ENCODE results near the gene PRDX2. TPM values are rescaled to one million over a fixed set of nuclear protein-coding genes. Genes with fewer than 3 reads are reported as not detected.
A peak's percentile ranks its signal among the peaks of the same experiment; 100 is the strongest.
"Not testable (repeated sequence)": the region's sequence is repeated elsewhere in the genome, so short reads cannot be mapped to it uniquely, and the experiment has no call there.

The PRDX2 gene
- total RNA-seq, 4 donors from 2014 or later: 129 to 182 (median 163) TPM

DNA sequence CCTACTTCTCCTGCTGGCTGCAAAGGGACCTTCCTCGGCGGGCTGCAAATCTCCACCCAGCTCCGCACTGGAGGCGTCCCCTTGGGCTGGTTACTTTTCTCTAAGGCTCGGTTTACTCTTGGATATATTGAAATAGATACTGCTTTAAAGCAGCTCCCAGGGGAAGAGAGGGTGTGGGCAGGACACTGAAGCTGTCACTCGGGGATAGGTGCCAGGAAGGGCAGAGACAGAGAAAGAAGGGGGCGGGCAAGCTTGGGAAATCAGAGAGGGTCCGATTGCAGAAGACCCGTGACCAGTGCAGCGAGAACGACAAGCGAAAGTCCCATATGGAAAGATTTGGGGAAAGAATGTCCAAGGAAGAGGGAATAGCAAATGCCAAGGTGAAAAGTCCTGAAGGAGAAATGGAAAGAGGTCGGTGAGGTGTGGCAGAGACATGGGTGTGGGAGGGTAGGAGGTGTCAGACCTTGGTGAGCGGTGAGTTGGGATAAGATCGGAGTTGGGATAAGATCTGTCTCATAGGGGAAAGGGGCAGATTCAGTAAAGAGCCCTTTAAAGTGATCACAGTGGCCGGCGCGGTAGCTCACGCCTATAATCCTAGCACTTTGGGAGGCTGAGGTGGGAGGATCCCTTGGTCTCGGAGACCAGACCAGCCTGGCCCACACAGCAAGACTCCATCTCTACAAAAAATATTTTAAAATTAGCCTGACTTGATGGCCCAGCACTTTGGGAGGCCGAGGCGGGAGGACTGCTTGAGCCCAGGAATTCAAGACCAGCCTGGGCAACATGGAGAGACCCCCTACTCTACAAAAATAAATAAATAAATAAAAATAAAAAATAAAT is 887 bp upstream of the PRDX2 start:
- Histone ChIP-seq H3K4me3 (peak overlapping the region; percentile 64 to 82 (median 78)), H3K27ac (peak overlapping the region in 2 of 4 donors; percentile 81 to 88), H3K9me3 (no peaks in the 10 kb centered on the region), H3K36me3 (peaks cover 0 to 27% (median 0%) of the 10 kb centered on the region in 3 donors), H3K27me3 (no peaks in the 10 kb centered on the region), H3K4me1 (peaks cover 0 to 38% (median 16%) of the 10 kb centered on the region in 4 donors)
- TF ChIP-seq POLR2A (IDR thresholded peaks at IDR 0.05): no peak
- TF ChIP-seq EP300 (IDR thresholded peaks at IDR 0.05): no peak
- TF ChIP-seq, protein P1, sequence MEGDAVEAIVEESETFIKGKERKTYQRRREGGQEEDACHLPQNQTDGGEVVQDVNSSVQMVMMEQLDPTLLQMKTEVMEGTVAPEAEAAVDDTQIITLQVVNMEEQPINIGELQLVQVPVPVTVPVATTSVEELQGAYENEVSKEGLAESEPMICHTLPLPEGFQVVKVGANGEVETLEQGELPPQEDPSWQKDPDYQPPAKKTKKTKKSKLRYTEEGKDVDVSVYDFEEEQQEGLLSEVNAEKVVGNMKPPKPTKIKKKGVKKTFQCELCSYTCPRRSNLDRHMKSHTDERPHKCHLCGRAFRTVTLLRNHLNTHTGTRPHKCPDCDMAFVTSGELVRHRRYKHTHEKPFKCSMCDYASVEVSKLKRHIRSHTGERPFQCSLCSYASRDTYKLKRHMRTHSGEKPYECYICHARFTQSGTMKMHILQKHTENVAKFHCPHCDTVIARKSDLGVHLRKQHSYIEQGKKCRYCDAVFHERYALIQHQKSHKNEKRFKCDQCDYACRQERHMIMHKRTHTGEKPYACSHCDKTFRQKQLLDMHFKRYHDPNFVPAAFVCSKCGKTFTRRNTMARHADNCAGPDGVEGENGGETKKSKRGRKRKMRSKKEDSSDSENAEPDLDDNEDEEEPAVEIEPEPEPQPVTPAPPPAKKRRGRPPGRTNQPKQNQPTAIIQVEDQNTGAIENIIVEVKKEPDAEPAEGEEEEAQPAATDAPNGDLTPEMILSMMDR (IDR thresholded peaks at IDR 0.05): no peak
- WGBS, 2 donors: 44% methylated on average over 22 of the region's 22 CpGs
- DNase-seq (ENCODE audit: low spot score in 2 of 2): no peak

DNA sequence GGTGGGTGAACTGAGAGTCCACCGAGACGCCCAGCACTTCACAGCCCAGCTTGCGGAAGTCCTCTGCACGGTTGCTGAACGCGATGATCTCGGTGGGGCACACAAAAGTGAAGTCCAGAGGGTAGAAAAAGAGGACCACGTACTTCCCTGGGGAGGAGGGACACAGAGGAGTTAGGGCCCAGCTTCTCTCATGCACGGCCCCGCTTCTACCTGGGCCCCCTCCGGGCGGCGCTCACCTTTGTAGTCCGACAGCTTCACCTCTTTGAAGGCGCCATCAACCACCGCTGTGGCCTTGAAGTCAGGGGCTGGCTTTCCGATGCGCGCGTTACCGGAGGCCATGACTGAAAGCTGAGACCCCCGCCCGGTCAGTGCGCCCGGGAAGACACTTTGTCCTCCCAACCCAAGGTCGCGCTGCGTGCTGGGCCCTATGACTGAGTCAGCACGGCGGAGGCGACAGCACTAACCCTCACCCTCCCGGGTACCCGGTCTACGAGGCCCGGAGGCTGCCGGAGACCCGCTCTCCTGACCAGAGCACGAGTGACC is 606 bp downstream of the PRDX2 start:
- H3K9me3 ChIP-seq: no peaks in the 10 kb centered on the region
- no peak for DNase-seq (ENCODE audit: low spot score in 2 of 2)
- TF ChIP-seq EP300 (IDR thresholded peaks at IDR 0.05) (no peak), POLR2A (IDR thresholded peaks at IDR 0.05) (no peak)
- TF ChIP-seq, protein P1 (IDR thresholded peaks at IDR 0.05): peak in 1 of 5 experiments; percentile 2
- H3K27me3 ChIP-seq: no peaks in the 10 kb centered on the region
- peaks cover 0 to 34% (median 13%) of the 10 kb centered on the region in 4 donors for H3K4me1 ChIP-seq
- peak overlapping the region; percentile 64 to 82 (median 78) for H3K4me3 ChIP-seq
- 8 to 12% methylated on average over 21 to 32 of the region's 38 CpGs for WGBS, 2 donors
- H3K27ac ChIP-seq: peak overlapping the region; percentile 67 to 88 (median 80)
- H3K36me3 ChIP-seq: peaks cover 0 to 31% (median 0%) of the 10 kb centered on the region in 3 donors

DNA sequence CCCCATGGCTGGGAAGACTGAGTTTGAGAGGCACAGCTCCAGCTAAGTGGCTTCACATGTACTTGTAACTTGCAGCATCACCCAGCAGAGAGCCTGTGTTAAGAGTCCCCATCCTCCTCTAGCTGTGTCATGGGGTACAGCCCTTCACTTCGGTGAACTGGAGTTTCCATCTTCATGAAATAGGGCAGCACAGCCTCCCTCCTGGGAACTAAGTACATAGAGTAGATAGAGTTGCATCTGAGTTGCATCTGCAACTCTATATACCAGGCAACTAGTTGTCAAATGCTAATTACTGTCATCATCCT is 1.2 kb downstream of the PRDX2 start:
- Histone ChIP-seq H3K27ac (peak overlapping the region in 2 of 4 donors; percentile 81 to 88), H3K4me1 (peaks cover 0 to 36% (median 16%) of the 10 kb centered on the region in 4 donors), H3K4me3 (peak overlapping the region in 1 of 4 donors; percentile 77), H3K27me3 (no peaks in the 10 kb centered on the region), H3K36me3 (peaks cover 0 to 31% (median 0%) of the 10 kb centered on the region in 3 donors), H3K9me3 (no peaks in the 10 kb centered on the region)
- no peak for DNase-seq (ENCODE audit: low spot score in 2 of 2)
- 71 to 75% methylated on average over 1 of the region's 1 CpG for WGBS, 2 donors
- TF ChIP-seq, protein P1 (IDR thresholded peaks at IDR 0.05): no peak
- no peak for TF ChIP-seq EP300 (IDR thresholded peaks at IDR 0.05)

DNA sequence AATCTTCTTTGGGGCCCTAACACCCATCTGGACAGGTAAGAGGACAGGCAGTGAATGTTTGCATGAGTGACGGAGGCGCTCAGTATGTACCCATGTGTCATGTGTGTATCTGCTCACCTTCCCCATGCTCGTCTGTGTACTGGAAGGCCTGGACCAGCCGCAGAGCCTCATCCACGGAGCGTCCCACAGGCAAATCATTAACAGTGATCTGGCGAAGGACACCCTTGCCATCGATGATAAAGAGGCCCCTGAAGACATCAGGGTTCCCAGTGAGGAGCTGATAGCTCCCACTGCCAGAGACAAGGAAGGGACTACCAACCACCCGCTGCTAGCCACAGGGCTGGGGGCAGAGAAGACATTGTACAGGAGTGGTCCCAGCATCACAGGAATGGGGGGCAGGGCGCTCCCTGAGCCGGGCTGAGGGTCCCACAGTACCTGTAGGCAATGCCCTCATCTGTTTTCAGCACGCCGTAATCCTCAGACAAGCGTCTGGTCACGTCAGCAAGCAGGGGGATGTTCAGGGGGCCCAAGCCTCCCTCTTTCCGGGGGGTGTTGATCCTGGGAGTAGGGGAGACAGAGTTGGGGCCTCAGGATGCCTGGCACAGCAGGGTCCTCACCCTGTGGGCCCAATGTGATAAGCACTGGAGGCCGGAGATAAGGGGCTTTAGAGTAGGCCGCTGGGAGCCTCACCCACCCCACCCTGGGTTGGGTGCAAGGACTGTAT is 1.7 kb downstream of the PRDX2 start:
- no peaks in the 10 kb centered on the region for H3K27me3 ChIP-seq
- DNase-seq (ENCODE audit: low spot score in 2 of 2): no peak
- WGBS, 2 donors: 87 to 89% methylated on average over 15 to 18 of the region's 18 CpGs
- no peak overlapping the region for H3K4me3 ChIP-seq
- peaks cover 0 to 39% (median 16%) of the 10 kb centered on the region in 4 donors for H3K4me1 ChIP-seq
- peak overlapping the region in 2 of 4 donors; percentile 81 to 88 for H3K27ac ChIP-seq
- TF ChIP-seq, protein P1 (IDR thresholded peaks at IDR 0.05): no peak
- TF ChIP-seq EP300 (IDR thresholded peaks at IDR 0.05): no peak
- TF ChIP-seq POLR2A (IDR thresholded peaks at IDR 0.05): no peak
- H3K9me3 ChIP-seq: no peaks in the 10 kb centered on the region
- peaks cover 0 to 31% (median 0%) of the 10 kb centered on the region in 3 donors for H3K36me3 ChIP-seq

DNA sequence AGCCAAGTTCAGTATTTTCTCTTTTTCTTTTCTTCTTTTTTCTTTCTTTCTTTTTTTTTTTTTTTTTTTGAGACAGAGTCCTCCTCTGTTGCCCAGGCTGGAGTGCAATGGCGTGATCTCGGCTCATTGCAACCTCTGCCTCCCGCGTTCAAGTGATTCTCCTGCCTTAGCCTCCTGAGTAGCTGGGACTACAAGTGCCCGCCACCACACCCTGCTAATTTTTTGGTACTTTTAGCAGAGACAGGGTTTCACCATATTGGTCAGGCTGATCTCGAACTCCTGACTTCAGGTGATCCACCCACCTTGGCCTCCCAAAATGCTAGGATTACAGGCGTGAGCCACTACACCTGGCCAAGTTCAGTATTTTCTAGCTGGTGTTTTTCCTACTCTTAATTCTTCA is 4.0 kb downstream of the PRDX2 start:
- not testable (repeated sequence) for H3K27ac ChIP-seq; H3K4me3 ChIP-seq; DNase-seq (ENCODE audit: low spot score in 2 of 2); H3K9me3 ChIP-seq; H3K27me3 ChIP-seq
- H3K36me3 ChIP-seq: peaks cover 0 to 31% (median 0%) of the 10 kb centered on the region in 3 donors
- peaks cover 0 to 51% (median 26%) of the 10 kb centered on the region in 4 donors for H3K4me1 ChIP-seq
- 93 to 95% methylated on average over 7 of the region's 7 CpGs for WGBS, 2 donors

Data from tibial nerve (tissue), 4 donors.